GM21447 (cell line): Measurements from ENCODE around the gene HOXC11.

Source experiments
- ATAC-seq: cut with Tn5 transposase; IDR thresholded peaks from one replicate; pipeline ENCODE4 v1.9.1; 2021; ENCODE audit not compliant: unreplicated experiment

Gene HOXC11

GRCh38 chr12:53984901-53985691 is 12.2 kb downstream of the HOXC11 start, which contains the start of gene HOXC10:
Gene HOXC10 (plus strand): TSS chr12:53985146. CDS start chr12:53985260, 114 bp downstream.
- no peak for ATAC-seq

- no peak for ATAC-seq
These were observed 12.7 kb downstream of the HOXC11 start for GRCh38 chr12:53985692-53985993.

GRCh38 chr12:53985994-53986685 is 13.2 kb downstream of the HOXC11 start:
- ATAC-seq: no peak

GRCh38 chr12:53986686-53987483 is 14.0 kb downstream of the HOXC11 start:
- ATAC-seq: no peak

GRCh38 chr12:53987787-53988230 is 14.9 kb downstream of the HOXC11 start:
- no peak for ATAC-seq

GRCh38 chr12:53988541-53989226 is 15.8 kb downstream of the HOXC11 start:
- ATAC-seq: no peak

- ATAC-seq: no peak
These were observed 16.5 kb downstream of the HOXC11 start for GRCh38 chr12:53989227-53990113.

- no peak for ATAC-seq
These were observed 17.6 kb downstream of the HOXC11 start for GRCh38 chr12:53990311-53991076.

GRCh38 chr12:53991077-53991460 is 18.1 kb downstream of the HOXC11 start:
- no peak for ATAC-seq

- no peak for ATAC-seq
These were observed 19.5 kb downstream of the HOXC11 start for GRCh38 chr12:53992377-53992889.

GRCh38 chr12:53993162-53994008 is 20.5 kb downstream of the HOXC11 start:
- ATAC-seq: no peak

- no peak for ATAC-seq
These were observed 21.0 kb downstream of the HOXC11 start for GRCh38 chr12:53994009-53994263.

- no peak for ATAC-seq
These were observed 21.5 kb downstream of the HOXC11 start for GRCh38 chr12:53994264-53995001.

- ATAC-seq: no peak
These were observed 22.1 kb downstream of the HOXC11 start for GRCh38 chr12:53995002-53995377.

- ATAC-seq: no peak
These were observed 22.7 kb downstream of the HOXC11 start for GRCh38 chr12:53995378-53996239.

- no peak for ATAC-seq
These were observed 23.6 kb downstream of the HOXC11 start for GRCh38 chr12:53996240-53997203.
